ENCODE results near the gene SCARF2.
"Not testable (repeated sequence)": the region's sequence is repeated elsewhere in the genome, so short reads cannot be mapped to it uniquely, and the experiment has no call there.

Gene SCARF2

DNA sequence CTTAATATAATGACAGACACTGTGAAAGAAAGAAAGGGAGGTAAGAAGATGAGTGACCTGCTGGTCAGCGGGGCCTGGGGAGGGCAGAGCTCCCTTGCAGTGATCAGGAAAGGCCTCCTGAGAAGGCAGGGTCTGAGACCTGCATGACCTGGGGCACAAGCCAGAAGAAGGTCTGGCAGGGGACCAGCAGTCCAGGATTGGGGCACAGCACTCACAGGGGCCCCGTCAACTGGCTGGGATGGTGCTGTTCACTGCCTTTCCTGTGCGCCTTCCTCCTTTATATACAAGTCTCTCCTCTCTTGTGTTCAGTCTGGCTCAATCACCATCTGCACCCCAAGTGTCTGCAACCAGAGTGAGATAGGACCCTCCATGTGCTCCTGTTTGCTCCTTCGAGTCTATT, 22.2 kb upstream of the SCARF2 start:
- DNase-seq (ENCODE audit: low spot score) = no peak

DNA sequence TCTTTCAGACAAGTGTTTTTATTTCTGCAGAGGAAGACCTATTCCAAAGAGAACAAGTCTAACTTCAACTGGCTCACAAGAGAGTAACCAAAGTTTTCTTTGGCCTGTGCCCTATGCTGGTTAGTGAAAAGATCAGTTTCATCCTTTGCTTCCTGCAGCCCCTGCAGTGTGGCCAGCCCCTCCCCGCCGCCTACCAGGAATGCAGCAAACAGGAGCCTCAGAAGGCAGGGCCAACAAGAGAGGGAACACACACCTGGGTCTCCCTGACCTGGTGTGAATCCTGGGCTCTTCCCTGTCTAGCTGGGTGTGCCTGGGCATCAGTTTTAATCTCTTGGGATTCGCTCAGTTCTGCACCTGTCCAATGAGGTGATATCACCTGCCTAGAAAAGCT, 21.5 kb upstream of the SCARF2 start:
- DNase-seq (ENCODE audit: low spot score) = no peak

DNA sequence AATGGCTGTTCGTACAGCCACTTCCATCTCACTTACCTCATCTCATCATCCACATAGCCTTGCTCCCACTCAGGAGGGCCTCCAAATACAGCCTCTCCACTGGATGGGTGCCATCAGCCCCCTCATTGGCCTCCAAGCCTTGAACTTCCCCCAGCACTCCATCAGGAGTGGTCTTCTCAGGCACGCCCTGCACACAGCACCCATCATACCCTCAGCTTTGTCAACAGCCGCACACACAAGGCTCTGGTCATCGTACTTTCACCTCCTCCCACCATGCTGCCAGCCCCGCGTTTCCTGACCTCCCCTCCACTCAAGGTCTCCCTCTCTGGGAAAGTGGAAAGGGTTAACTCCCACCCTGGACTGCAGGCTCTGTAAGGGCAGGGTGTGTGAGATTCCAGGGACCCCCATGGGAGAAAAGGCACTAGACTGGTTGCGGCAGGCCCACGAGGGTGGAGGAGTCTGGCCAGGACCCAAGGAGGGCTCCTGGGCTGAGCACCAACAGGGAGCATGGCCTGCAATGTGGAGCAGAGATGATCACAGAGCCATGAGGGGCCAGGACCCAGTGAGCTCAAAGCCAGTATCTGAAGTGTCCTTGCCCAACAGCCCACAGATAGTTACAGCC, 21.0 kb upstream of the SCARF2 start:
- DNase-seq (ENCODE audit: low spot score) = no peak

DNA sequence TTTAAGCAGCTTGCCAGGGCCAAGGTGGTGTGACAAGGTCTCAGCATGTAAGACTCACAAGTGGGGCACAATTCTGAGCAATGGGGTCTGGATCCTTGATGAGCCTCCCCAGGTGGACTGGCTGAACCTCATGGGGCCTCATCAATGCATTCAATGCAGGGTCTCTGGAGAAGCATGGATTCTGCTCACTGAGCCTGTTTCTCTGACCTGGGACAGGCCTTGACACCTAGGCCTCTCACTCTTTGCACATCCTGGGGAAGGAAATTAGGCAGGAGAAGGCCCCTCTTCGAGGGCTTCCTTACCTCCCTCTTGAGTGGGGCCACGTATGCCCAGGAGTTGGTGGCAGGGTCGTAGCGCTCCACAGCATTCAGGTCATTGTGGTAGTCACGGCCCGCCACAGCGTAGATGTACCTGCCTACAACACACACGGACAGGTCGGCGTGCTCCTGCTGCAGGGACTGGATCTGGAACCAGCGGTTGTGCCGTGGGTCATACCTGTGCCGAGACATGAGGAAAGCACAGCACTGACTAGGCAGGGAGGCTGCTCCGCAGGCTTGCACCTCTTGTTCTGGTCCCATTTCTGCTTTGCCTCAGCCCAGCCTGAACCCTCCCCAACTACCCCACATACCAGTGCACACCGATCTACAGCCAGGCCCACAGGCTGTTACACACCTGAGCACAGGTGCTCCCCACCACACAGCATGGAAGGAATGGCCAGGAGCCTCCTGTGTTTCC, 20.0 kb upstream of the SCARF2 start:
- DNase-seq (ENCODE audit: low spot score) = no peak

DNA sequence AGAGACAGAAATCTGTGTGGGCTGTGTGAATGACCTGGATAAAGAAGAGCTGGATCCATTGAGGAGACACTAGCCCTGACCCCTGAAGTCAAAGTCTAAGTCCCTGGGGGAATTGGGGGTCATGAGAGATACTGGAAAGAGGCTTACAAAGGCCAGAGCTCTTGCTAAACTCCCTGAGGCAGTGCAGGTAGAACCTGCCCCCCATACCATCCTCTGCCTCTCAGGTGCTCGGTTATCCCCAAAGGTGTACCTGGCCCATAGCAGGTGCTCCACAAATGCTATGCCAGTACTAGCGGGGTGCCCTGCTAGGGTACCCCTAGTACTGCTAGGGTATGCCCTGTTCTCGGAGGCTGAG, 19.1 kb upstream of the SCARF2 start:
- DNase-seq (ENCODE audit: low spot score) = no peak

DNA sequence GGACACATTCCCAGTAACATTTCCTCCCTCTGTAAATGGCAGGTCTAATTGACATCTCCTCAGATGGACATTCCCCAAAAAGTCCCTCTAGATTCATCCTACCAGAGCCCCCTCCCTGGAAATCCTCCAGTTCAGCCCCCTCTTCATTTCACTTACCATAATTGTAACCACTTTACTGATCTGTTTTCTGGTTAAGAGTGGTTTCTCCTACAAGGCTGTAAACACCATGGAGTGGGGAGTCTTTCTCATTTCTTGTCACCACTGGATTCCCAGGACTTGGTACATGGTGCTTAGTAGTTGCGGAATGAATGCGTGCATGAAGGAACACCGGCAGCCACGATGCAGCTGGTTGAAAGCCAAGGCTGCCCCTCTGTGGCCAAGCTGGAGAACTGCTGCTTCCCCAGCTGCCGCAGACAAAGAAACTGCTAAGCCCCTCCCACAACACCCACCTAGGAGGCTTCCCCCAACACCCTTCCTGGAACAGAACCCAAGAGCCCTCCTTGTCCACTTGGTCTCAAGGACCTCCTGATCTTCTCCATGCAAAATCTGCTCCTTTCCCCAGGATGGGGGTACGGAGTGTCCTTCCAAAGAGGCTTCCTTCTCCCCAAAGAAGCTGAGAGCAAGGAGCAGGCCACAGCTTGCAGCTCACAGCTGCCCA, 18.6 kb upstream of the SCARF2 start:
- peak; percentile 77 for DNase-seq (ENCODE audit: low spot score)

DNA sequence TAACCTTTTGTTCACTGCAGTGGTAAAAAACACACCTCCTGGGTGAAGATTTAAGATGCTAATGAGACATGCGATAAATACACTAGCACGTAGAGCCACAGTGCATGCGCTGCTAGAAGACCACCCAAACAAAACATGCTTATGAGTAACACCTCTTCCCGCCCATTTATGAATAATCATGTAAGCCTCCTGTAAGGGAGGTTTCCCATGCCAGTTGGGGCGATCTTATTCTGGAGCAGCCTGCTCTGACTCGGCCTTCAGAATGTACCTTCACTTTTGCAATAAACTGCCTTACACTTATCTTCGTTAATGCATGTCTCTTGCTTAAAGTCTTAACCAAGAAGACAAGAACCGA, 18.1 kb upstream of the SCARF2 start:
- no peak for DNase-seq (ENCODE audit: low spot score)

DNA sequence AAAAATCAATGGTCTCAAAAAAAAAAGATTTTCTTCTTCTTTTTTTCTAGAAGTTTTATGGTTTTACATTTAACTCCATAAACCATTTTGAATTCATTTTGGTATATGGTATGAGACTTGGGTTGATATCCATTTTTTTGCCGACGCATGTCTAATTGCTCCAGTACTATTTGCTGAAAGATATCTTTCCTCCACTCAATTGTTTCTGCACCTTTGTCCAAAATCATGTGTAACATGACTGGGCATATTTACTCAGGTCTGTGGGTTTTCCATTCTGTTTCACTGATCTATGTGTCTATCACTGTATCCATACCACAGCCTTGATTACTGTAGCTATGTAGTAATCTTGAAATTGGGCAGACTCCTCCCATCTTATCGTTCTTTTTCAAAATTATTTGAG, 15.6 kb upstream of the SCARF2 start:
- no peak for DNase-seq (ENCODE audit: low spot score)

DNA sequence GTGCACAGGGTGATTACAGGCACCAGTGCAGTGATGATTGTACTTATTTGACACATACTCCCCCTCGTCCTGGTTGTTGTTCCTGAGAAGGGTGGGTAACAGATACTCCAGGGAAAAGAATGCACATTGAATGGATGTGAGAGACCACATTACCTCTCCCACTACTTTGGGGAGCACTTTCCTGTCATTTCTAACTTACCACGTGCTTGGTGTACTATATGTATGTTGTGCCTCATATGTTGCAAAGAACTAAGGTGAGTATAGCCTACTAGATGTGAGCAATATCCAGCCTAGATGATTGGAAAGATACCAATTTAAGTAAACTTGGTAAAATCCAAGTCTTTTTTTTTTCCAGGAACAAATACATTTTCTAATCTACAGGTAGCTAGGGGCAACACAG, 14.3 kb upstream of the SCARF2 start:
- DNase-seq (ENCODE audit: low spot score) = no peak

DNA sequence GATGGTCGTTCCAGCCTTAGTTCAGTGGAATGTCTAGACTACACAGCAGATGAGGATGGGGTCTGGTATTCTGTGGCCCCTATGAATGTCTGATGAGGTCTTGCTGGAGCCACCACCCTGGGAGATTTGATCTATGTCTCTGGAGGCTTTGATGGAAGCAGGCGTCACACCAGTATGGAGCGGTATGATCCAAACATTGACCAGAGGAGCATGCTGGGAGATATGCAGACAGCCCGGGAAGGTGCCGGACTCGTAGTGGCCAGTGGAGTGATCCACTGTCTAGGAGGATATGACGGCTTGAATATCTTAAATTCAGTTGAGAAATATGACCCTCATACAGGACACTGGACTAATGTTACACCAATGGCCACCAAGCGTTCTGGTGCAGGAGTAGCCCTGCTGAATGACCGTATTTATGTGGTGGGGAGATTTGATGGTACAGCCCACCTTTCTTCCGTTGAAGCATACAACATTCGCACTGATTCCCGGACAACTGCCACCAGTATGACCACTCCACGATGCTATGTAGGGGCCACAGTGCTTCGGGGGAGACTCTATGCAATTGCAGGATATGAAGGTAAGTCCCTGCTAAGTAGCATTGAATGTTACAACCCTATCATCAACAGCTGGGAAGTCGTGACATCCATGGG, 13.6 kb upstream of the SCARF2 start:
- DNase-seq (ENCODE audit: low spot score) = not testable (repeated sequence)

DNA sequence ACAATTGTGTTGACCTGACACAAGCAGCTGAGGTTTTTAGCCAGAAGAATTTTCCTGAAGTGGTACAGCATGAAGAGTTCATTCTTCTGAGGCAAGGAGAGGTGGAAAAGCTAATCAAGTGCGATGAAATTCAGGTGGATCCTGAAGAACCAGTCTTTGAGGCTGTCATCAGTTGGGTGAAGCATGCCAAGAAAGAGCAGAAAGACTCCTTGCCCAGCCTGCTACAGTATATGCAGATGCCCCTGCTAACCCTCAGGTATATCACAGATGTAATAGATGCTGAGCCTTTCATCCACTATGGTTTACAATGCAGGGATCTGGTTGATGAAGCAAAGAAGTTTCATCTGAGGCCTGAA, 12.9 kb upstream of the SCARF2 start:
- DNase-seq (ENCODE audit: low spot score) = no peak

DNA sequence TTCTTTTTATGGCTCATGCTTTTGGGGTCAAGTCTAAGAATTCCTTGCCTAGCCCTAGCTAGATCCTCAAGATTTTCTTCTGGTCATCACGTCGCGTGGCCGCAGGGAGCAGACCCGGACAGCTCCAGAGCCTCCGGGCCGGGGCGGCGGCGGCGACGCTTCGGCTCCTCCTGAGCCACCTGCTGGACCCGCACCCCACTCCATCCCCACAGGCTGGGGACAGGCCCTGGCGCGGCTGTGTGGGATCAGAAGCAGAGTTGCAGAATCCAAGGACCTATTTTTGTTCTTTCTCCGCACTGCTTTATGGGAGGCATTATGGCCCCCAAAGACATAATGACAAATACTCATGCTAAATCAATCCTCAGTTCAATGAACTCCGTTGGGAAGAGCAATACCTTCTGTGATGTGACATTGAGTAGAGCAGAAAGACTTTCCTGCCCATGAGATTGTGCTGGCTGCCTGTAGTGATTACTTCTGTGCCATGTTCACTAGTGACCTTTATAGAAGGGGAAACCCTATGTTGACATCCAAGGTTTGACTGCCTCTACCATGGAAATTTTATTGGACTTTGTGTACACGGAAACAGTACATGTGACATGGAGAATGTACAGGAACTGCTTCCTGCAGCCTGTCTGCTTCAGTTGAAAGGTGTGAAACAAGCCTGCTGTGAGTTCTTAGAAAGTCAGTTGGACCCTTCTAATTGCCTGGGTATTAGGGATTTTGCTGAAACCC, 12.4 kb upstream of the SCARF2 start:
- no peak for DNase-seq (ENCODE audit: low spot score)

DNA sequence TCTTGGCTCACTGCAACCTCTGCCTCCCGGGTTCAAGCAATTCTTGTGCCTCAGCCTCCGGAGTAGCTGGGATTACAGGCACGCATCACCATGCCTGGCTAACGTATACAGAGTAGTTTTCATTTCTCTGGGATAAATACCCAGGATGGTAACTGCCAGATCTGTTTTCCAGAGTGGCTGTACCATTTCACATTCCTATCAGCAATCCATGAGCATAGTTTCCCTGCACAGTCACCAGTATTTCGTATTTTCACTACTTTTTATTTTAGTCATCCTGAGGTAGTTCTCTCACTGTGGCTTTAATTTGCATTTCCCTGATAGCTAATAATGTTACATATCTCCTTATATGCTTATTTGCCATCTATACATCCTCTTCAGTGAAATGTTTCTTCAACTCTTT, 11.0 kb upstream of the SCARF2 start:
- no peak for DNase-seq (ENCODE audit: low spot score)

DNA sequence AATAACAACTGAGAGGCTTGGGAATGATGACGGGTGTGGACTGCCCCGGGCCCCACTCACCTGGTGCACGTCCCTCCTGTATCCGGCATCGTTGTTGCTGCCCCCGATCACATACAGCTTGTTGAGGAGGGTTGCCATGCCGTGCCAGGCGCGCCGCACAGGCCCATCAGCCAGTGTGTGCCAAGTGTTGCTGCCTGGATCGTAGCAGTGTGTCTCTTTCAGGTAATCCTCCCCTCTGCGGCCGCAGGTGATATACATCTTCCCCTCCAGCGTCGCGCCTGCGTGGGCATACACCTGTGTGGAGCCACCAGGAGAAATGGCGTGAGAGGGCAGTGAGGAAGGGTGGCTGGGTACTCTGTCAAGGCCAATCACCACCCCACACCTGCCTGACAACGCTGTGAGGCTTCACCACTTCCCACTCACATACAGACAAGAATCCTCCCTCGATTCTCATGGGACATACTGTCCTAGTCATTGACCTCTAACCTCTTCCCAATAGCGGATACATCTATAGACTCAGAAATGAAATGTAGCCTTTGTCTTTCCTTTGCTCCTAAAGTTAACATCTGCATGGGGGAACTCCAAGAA, 8.9 kb upstream of the SCARF2 start:
- no peak for DNase-seq (ENCODE audit: low spot score)

DNA sequence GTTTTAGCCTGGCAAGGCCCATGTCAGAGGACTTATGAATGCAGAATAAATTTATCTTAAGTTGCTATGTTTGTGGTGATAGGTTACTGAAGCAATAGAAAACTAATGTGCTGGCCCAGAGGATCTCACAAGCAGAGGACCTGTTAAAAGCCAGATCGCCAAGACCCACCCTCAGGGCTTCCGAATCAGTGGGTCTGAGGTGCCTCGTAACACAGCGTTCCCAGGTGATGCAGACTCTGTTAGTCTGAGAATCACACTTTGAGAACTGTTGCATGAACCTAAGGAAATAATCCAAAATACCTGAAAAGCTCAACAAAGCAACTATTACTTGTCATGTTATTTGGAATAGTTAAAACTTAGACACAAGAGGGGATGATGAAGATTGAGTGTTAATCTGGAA, 6.7 kb upstream of the SCARF2 start:
- DNase-seq (ENCODE audit: low spot score) = no peak

DNA sequence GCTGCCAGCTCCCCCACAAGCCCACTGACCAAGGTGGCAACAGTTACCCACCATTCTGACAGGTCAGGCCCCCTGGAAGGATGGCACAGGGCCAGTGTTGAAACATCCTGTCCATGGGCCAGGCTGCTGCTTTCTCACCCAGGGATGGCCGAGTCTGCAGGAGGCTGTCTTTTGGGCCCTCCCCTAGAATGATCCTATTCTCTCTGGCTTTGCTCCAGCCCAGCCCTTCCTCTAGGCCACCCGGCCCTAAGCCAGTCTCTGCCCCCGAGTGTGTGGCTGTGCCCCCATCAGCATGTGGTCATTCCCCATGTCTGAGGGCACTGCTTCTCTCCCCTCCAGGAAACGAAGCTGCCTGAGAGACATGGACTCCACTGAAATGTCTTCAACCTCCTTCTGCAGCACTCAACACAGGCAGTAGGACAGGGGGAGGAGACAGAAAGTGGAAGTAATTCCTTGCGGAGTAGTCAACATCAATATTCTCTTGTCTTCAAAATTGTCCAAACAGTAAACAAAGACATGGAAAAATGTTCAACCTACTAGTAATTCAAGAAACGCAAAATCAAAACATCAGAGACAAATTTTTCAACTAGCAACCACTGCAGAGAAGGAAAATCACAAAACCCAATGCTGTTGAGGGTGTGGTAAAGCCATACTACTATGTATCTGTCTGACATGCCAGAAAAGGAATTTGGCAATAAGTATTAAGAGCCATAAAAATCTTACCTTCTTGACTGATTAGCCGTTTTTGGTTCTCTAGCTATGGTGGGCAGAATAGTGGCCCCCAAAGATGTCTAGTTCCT, 5.1 kb upstream of the SCARF2 start:
- DNase-seq (ENCODE audit: low spot score) = no peak

DNA sequence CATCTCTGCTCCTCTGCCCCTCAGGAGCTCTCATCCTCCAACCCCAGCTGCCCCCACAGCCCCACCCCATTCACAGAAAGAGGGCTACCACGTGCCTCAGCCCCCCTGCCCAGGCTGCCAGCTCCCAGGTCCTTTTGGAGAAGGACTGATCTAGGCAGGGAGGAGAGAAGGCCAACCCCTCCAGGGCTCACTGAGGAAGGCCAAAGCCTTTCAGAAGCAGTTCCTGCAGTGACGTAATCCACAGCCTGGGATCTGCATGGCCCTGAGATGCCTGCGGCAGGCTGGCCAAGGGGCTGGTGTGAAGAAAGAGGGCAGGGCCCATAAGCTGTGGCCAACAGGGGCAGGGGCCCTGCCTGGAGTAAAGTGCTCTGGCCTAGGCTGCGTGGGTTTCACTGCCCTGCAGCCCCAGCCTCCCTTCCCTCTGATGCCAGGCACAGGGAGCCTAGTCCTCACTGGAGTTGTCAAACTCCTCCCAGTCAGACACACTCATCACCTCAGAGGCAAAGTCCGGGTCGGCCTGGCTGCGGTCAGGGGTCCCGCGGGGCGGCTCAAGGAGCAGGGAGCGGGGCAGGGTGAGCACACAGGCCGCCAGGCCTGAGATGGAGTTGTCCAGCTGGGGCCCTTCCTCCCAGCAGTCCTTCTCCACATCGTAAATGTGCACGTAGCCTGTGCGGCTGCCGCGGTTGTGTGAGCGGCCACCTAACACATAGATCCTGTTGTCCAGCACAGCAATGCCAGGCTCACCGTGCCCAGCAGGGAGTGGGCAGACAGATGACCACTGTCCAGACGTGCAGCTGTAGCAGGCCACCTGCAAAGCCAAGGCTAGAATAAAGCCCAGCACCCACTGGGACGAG, 4.2 kb upstream of the SCARF2 start:
- DNase-seq (ENCODE audit: low spot score) = no peak

DNA sequence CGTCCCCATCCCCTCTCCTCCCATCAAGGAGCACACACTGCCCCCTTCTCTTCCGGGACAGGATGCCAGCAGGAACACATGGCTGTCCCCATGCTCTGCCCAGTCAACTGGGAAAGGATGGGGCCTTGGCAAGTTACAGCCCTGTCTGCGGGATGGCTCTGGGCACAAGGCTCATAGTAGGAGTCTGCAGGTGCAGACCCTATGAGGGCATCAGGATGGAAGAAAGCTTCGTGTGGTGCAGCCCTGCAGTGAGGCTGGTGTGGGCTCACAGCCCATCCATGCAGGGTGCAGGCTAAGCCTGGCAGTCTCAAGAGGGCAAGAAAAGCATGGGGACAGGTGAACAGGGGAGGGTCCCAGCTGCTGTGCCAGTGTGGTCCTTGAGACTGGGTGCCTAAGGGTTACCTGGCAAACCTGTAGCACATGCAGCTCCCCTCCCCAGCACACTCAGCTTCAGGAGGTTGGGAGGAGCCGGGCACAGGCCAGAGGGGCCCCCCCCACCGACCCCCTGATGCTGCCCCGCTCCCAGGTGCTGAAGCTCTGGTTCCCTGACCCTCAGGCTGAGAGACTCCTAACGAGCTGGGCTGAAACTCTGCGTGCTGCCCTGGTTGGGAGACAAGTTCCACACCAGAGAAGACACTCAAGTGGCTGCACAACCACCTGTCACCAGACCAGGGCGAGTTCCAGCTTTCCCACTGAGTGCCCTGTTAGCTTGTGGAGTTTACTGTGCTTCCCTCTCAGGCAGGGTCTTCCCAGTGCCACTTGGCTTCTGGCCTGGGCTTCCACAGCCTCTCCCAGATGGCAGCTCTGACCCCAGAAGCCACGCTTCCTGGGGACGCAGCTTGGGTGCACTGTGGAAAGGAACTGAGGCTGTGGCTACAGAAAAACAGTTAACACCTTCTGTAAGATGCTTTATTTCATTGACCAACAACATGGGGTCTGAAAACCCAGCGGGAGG, 3.3 kb upstream of the SCARF2 start:
- no peak for DNase-seq (ENCODE audit: low spot score)

DNA sequence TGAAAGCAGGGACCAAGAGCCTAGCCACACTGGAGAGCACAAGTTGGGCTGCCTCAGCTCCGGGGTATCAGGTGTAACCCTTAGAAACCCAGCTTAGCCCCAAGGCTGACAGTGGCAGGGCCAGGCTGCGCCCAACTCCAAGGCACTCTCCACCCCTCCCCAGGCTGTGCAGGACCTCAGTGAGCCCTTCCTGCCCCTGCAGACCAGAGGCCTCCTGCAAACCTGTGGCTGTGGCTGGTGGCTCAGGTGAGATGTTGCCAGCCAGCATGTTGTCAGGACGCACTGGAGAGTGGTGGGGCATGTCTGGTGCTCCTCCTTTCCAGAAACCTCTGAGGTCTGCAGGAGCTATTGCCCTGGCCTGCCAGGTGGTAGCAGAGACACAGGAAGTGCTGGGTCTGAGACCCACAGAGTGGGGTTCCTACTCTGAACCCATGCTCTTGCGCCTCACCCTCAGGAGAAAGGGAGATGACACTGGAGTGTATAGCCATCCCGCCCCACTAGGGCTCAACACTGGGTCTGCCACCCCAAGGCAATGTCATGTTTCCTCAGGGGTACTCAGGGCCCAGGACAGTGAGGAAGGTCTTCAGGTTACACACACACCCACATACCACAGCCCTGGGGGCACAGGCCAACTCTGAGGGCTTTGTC, 2.4 kb upstream of the SCARF2 start:
- no peak for DNase-seq (ENCODE audit: low spot score)
